ENCODE measurements around the gene ILDR2.

Gene ILDR2

DNA sequence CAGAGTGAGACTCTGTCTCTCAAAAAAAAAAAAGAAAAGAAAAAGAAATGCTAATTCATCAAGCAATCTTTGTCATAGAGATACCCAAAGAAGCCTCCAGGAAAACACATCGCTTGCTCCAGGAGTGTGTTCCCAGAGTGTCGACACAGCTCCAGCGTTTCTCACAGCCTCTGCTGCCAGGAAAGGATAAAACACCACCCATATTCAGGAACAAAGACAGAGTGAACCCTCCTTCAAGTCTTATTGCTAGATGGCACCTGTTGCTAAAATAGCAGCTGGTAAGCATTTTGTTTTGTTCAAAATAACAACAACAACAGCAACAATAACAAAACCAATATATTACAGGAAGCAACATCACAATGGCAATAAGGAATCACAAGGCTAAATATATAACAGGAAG, 3.1 kb downstream of the ILDR2 start:
- no peak overlapping the region for H3K4me3 ChIP-seq (ENCODE audit: low read length in 2 of 2)
- peaks cover 10 to 26% of the 10 kb centered on the region in 2 donors for H3K27me3 ChIP-seq (ENCODE audit: control insufficient read depth in 2 of 2, insufficient read depth in 2 of 2, low read length in 2 of 2)

DNA sequence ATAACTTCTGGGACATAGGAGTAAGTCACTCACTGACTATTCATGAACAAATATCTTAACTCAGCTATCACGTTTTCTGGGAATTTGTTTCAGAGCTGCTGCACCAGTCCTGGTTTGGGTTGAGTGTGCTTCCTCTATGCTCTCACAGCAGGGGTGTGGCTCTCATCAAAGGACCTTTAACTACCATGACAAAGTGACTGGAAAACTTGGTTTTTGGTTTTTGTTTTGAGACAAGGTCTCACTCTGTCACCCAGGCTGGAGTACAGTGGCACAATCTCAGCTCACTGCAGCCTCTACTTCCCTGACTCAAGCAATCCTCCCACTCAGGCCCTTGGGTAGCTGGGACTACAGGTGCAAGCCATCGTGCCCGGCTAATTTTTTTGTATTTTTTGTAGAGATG, 4.1 kb downstream of the ILDR2 start:
- Histone ChIP-seq H3K27ac (ENCODE audit: low read depth in 2 of 2, low read length in 2 of 2) (no peak overlapping the region), H3K4me3 (ENCODE audit: low read length in 2 of 2) (no peak overlapping the region), H3K27me3 (ENCODE audit: control insufficient read depth in 2 of 2, insufficient read depth in 2 of 2, low read length in 2 of 2) (peaks cover 10 to 26% of the 10 kb centered on the region in 2 donors), H3K4me1 (ENCODE audit: control insufficient read depth in 2 of 2, insufficient read depth in 2 of 2, low read length in 2 of 2) (peaks cover 7 to 10% of the 10 kb centered on the region in 2 donors), H3K9me3 (ENCODE audit: control insufficient read depth in 2 of 2, low read length in 2 of 2) (no peaks in the 10 kb centered on the region), H3K9ac (ENCODE audit: low read depth in 1 of 2, low read length in 2 of 2) (no peak overlapping the region), H3K36me3 (ENCODE audit: control insufficient read depth in 2 of 2, insufficient read depth in 2 of 2, low read length in 2 of 2) (no peaks in the 10 kb centered on the region)

More for the DNA sequence above, 3.1 kb downstream of the ILDR2 start:
- no peaks in the 10 kb centered on the region for H3K9me3 ChIP-seq (ENCODE audit: control insufficient read depth in 2 of 2, low read length in 2 of 2)
- no peaks in the 10 kb centered on the region for H3K36me3 ChIP-seq (ENCODE audit: control insufficient read depth in 2 of 2, insufficient read depth in 2 of 2, low read length in 2 of 2)
- H3K9ac ChIP-seq (ENCODE audit: low read depth in 1 of 2, low read length in 2 of 2) = no peak overlapping the region
- no peak overlapping the region for H3K27ac ChIP-seq (ENCODE audit: low read depth in 2 of 2, low read length in 2 of 2)
- H3K4me1 ChIP-seq (ENCODE audit: control insufficient read depth in 2 of 2, insufficient read depth in 2 of 2, low read length in 2 of 2) = peaks cover 7 to 11% of the 10 kb centered on the region in 2 donors

DNA sequence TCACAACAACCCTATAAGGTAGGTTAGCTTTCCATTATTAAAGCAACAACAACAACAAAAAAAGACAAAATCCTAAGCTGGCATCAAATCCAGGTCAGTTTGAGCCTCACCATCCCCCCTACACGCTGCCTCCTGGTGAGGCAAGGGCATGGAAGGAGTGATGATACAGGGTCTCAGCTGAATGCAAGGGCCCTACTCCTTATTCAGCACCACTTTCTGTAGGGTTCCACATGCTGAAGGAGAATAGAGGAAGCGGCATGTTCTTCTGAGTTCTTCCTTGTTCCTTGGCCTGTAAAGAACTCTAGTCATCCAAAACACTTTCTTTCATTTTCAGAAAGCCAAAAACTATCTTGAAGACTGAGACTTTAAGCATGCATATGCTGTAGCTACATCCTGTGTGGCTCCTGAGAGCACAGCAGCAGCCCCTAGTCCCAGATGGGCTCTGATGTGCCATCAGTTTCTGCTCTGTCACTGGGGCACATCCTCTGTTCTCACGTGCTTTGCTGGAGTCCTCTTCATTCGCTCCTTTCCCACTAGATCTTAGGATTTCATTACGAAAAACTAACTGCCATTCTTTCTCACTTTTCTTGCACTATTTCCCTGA, 6.2 kb downstream of the ILDR2 start:
- no peak overlapping the region for H3K9ac ChIP-seq (ENCODE audit: low read depth in 1 of 2, low read length in 2 of 2)
- H3K4me3 ChIP-seq (ENCODE audit: low read length in 2 of 2) = no peak overlapping the region
- no peak overlapping the region for H3K27ac ChIP-seq (ENCODE audit: low read depth in 2 of 2, low read length in 2 of 2)
- H3K4me1 ChIP-seq (ENCODE audit: control insufficient read depth in 2 of 2, insufficient read depth in 2 of 2, low read length in 2 of 2) = no peaks in the 10 kb centered on the region
- no peaks in the 10 kb centered on the region for H3K9me3 ChIP-seq (ENCODE audit: control insufficient read depth in 2 of 2, low read length in 2 of 2)
- peaks cover 7 to 14% of the 10 kb centered on the region in 2 donors for H3K27me3 ChIP-seq (ENCODE audit: control insufficient read depth in 2 of 2, insufficient read depth in 2 of 2, low read length in 2 of 2)
- no peaks in the 10 kb centered on the region for H3K36me3 ChIP-seq (ENCODE audit: control insufficient read depth in 2 of 2, insufficient read depth in 2 of 2, low read length in 2 of 2)

DNA sequence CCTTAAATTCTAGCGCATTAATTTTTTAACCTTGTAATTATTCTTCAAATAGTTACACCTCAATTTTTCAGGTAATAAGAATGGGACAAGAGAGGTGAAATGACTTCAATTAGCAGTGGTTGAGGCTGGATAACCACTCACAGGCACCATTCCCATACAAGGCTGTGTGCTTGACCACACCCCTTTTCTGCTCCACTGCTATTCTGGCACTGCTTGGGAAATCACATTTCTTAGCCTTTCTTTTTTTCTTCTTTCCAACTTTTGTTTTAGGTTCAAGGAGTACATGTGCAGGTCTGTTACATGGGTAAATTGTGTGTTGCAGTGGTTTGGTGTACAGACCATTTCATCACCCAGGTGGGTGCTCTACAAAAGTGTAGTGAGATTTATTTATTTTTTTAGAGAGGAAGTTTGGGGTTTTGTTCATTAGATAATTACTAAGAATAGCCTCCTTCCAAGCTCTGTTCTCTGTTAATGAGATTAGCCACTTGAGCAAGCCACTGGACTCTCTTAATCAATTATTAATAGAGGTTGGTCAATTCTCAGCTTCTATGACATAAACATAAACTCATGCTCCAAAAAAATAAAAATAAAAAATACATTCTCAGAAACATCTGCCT, 14.4 kb downstream of the ILDR2 start:
- Histone ChIP-seq H3K27ac (ENCODE audit: low read depth in 2 of 2, low read length in 2 of 2) (no peak overlapping the region), H3K9me3 (ENCODE audit: control insufficient read depth in 2 of 2, low read length in 2 of 2) (no peaks in the 10 kb centered on the region), H3K9ac (ENCODE audit: low read depth in 1 of 2, low read length in 2 of 2) (no peak overlapping the region), H3K4me3 (ENCODE audit: low read length in 2 of 2) (no peak overlapping the region), H3K27me3 (ENCODE audit: control insufficient read depth in 2 of 2, insufficient read depth in 2 of 2, low read length in 2 of 2) (no peaks in the 10 kb centered on the region), H3K4me1 (ENCODE audit: control insufficient read depth in 2 of 2, insufficient read depth in 2 of 2, low read length in 2 of 2) (no peaks in the 10 kb centered on the region), H3K36me3 (ENCODE audit: control insufficient read depth in 2 of 2, insufficient read depth in 2 of 2, low read length in 2 of 2) (no peaks in the 10 kb centered on the region)

DNA sequence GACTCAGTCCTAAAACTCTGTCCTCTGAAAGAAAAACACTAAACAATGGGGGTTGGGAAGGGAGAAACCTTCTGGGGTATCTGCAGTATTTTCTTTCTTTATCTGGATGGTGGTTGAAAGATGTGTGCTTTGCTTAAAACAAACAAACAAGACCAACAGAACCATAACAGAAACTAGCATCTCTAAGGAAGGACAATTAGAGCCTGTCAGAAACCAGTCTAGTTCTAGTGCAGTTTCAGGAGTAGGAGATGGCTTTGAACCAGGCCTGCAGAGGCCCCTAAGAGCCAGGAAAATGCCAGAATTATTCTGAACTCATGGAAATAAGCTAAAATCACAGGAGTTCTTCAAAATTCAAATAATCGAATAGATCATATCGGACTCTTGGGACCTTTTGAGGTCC, 18.5 kb downstream of the ILDR2 start:
- Histone ChIP-seq H3K9me3 (ENCODE audit: control insufficient read depth in 2 of 2, low read length in 2 of 2) (no peaks in the 10 kb centered on the region), H3K27me3 (ENCODE audit: control insufficient read depth in 2 of 2, insufficient read depth in 2 of 2, low read length in 2 of 2) (no peaks in the 10 kb centered on the region)

DNA sequence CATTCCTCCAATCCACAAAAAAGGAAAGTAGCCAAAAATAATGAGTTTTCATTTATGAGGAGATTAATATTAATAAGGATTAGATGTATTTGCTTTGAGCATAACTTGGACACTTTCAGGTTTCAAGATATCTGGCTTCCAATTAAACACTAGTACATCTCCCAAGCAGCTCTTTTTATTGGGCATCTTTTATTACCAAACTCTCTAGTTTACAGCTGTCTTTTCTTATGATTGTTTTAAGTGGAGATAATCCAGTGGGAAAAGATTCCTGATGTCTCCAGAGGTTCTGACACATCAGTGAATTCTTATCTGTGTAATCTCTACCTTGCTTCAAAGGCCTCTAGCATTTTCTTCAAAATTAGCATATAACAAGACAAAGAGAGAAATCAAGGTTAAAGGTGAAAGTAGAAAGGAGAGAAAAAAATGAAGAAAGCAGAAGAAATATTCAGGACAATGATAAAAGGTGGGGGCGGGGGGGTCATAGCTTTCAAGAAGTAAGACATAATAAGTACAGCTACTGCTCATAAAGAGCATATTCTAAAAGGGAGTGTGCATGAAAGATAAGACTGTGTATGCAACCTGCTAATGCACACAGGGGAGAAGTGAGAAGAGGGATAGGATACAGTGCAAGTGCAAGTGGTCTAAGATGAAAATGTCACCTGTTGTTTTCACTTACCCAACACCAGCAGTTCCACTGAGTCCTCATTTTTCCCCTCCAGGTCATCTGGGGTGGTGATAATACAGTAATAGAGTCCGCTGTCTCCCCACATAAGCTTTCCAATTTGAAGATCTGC, 19.1 kb downstream of the ILDR2 start:
- Histone ChIP-seq H3K36me3 (ENCODE audit: control insufficient read depth in 2 of 2, insufficient read depth in 2 of 2, low read length in 2 of 2) (no peaks in the 10 kb centered on the region), H3K27ac (ENCODE audit: low read depth in 2 of 2, low read length in 2 of 2) (no peak overlapping the region), H3K4me1 (ENCODE audit: control insufficient read depth in 2 of 2, insufficient read depth in 2 of 2, low read length in 2 of 2) (no peaks in the 10 kb centered on the region), H3K4me3 (ENCODE audit: low read length in 2 of 2) (no peak overlapping the region), H3K9me3 (ENCODE audit: control insufficient read depth in 2 of 2, low read length in 2 of 2) (no peaks in the 10 kb centered on the region), H3K27me3 (ENCODE audit: control insufficient read depth in 2 of 2, insufficient read depth in 2 of 2, low read length in 2 of 2) (no peaks in the 10 kb centered on the region), H3K9ac (ENCODE audit: low read depth in 1 of 2, low read length in 2 of 2) (no peak overlapping the region)

More for the DNA sequence above, 18.5 kb downstream of the ILDR2 start:
- Histone ChIP-seq H3K4me3 (ENCODE audit: low read length in 2 of 2) (no peak overlapping the region), H3K9ac (ENCODE audit: low read depth in 1 of 2, low read length in 2 of 2) (no peak overlapping the region), H3K36me3 (ENCODE audit: control insufficient read depth in 2 of 2, insufficient read depth in 2 of 2, low read length in 2 of 2) (no peaks in the 10 kb centered on the region), H3K27ac (ENCODE audit: low read depth in 2 of 2, low read length in 2 of 2) (no peak overlapping the region), H3K4me1 (ENCODE audit: control insufficient read depth in 2 of 2, insufficient read depth in 2 of 2, low read length in 2 of 2) (no peaks in the 10 kb centered on the region)

DNA sequence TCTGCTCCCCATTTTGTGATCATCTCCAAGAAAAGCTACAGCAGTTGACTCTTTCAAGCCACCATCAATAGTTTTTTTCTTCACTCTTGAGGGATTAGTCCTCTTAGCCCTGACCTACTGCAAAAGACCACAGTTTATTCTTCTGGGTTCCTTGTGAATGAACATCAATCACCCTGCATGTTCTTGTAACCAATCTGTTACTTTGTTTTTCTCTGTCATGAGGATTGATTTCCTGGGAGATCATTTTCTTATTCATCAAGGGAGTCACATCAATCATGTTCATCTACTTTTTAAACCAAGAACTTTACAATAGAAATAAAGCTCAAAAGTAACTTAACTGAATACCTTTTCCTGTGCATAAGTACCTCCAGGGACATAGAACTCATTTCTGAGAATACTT, 21.8 kb downstream of the ILDR2 start:
- Histone ChIP-seq H3K36me3 (ENCODE audit: control insufficient read depth in 2 of 2, insufficient read depth in 2 of 2, low read length in 2 of 2) (no peaks in the 10 kb centered on the region), H3K9me3 (ENCODE audit: control insufficient read depth in 2 of 2, low read length in 2 of 2) (no peaks in the 10 kb centered on the region), H3K4me1 (ENCODE audit: control insufficient read depth in 2 of 2, insufficient read depth in 2 of 2, low read length in 2 of 2) (no peaks in the 10 kb centered on the region), H3K27ac (ENCODE audit: low read depth in 2 of 2, low read length in 2 of 2) (no peak overlapping the region), H3K27me3 (ENCODE audit: control insufficient read depth in 2 of 2, insufficient read depth in 2 of 2, low read length in 2 of 2) (no peaks in the 10 kb centered on the region), H3K4me3 (ENCODE audit: low read length in 2 of 2) (no peak overlapping the region), H3K9ac (ENCODE audit: low read depth in 1 of 2, low read length in 2 of 2) (no peak overlapping the region)

DNA sequence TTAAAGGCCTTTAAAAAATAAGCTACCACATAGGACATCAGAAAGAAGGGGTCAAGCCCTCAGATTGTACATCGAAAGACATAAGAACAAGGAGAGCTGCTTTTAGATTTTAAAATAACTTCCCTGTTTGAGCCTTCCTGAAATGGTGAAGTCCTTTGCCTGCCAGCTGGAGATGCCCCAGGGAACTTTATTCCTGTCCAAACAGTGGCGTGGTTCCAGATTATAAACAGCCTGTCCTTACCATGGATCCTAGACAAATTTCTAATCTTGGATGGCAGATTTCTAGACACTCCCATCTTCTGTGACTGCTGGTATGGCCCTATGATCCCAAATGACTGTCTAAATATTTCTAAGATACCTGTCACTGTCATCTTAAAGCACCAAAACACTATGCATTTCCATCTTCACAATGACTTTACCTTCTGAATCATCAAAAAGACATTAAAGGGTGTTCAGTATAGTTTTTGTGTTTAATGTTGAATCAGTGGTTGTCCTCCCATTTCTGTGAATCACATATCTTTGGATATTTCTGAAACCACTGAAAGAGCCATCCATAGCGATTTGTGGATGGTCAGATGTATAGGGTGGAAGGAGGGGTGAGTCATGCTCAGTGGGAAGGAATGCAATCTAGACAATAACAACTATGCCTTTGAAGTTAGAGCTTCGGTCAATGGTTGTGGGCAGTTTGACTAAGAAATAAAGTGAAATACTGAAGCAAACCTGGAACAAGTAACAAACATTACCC, 23.2 kb downstream of the ILDR2 start:
- H3K4me1 ChIP-seq (ENCODE audit: control insufficient read depth in 2 of 2, insufficient read depth in 2 of 2, low read length in 2 of 2) = no peaks in the 10 kb centered on the region
- no peaks in the 10 kb centered on the region for H3K36me3 ChIP-seq (ENCODE audit: control insufficient read depth in 2 of 2, insufficient read depth in 2 of 2, low read length in 2 of 2)
- H3K9ac ChIP-seq (ENCODE audit: low read depth in 1 of 2, low read length in 2 of 2) = no peak overlapping the region
- H3K27ac ChIP-seq (ENCODE audit: low read depth in 2 of 2, low read length in 2 of 2) = no peak overlapping the region
- no peak overlapping the region for H3K4me3 ChIP-seq (ENCODE audit: low read length in 2 of 2)
- no peaks in the 10 kb centered on the region for H3K9me3 ChIP-seq (ENCODE audit: control insufficient read depth in 2 of 2, low read length in 2 of 2)
- peaks cover 4 to 9% of the 10 kb centered on the region in 2 donors for H3K27me3 ChIP-seq (ENCODE audit: control insufficient read depth in 2 of 2, insufficient read depth in 2 of 2, low read length in 2 of 2)

DNA sequence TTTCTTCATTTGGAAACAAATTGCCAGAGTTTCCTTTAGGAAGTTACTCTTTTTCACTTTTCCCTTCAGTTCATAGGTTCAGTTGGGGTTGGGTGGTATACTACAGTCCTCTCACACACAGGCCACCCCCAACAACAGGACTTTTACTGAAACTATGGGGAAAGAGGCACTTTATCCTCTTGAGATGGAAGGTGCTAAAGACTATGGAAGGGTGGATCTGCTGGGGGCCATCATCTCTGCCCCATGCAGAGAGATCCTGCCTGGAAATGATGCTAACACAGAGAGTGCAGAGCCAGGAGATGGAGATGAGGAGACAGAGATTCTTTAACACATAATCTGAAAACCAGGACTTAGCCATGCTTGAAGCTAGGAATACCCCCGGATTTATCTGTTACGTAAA, 24.3 kb downstream of the ILDR2 start:
- Histone ChIP-seq H3K27me3 (ENCODE audit: control insufficient read depth in 2 of 2, insufficient read depth in 2 of 2, low read length in 2 of 2) (peaks cover 4 to 12% of the 10 kb centered on the region in 2 donors), H3K27ac (ENCODE audit: low read depth in 2 of 2, low read length in 2 of 2) (no peak overlapping the region)

DNA sequence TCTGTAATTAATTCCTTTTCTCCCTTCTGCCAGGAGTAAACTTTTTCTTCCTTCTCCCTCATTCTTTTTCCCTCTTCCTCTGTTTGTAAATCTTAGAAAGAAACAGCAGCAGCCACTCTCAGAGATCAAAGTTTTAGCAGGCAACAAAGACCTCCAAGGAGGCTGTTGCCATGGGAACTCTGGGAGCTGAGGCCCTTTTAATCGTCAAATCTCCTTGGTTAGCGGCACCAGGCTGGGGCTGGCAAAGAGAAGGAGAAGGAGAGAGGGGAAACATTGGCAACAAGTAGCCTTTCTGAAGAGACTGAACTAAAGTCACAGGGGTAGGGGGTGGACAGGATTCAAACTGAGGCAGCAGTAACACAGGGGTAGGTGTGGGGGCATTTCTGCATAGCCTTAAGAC, 25.2 kb downstream of the ILDR2 start:
- peaks cover 4 to 12% of the 10 kb centered on the region in 2 donors for H3K27me3 ChIP-seq (ENCODE audit: control insufficient read depth in 2 of 2, insufficient read depth in 2 of 2, low read length in 2 of 2)
- H3K9ac ChIP-seq (ENCODE audit: low read depth in 1 of 2, low read length in 2 of 2) = no peak overlapping the region
- no peak overlapping the region for H3K4me3 ChIP-seq (ENCODE audit: low read length in 2 of 2)
- H3K27ac ChIP-seq (ENCODE audit: low read depth in 2 of 2, low read length in 2 of 2) = no peak overlapping the region
- no peaks in the 10 kb centered on the region for H3K9me3 ChIP-seq (ENCODE audit: control insufficient read depth in 2 of 2, low read length in 2 of 2)
- no peaks in the 10 kb centered on the region for H3K4me1 ChIP-seq (ENCODE audit: control insufficient read depth in 2 of 2, insufficient read depth in 2 of 2, low read length in 2 of 2)
- H3K36me3 ChIP-seq (ENCODE audit: control insufficient read depth in 2 of 2, insufficient read depth in 2 of 2, low read length in 2 of 2) = no peaks in the 10 kb centered on the region

More for the DNA sequence above, 24.3 kb downstream of the ILDR2 start:
- no peaks in the 10 kb centered on the region for H3K9me3 ChIP-seq (ENCODE audit: control insufficient read depth in 2 of 2, low read length in 2 of 2)
- no peak overlapping the region for H3K4me3 ChIP-seq (ENCODE audit: low read length in 2 of 2)
- H3K4me1 ChIP-seq (ENCODE audit: control insufficient read depth in 2 of 2, insufficient read depth in 2 of 2, low read length in 2 of 2) = no peaks in the 10 kb centered on the region
- H3K36me3 ChIP-seq (ENCODE audit: control insufficient read depth in 2 of 2, insufficient read depth in 2 of 2, low read length in 2 of 2) = no peaks in the 10 kb centered on the region
- H3K9ac ChIP-seq (ENCODE audit: low read depth in 1 of 2, low read length in 2 of 2) = no peak overlapping the region
